Articular chondrocyte of knee joint (primary cell): Measurements from ENCODE around the gene PNLIPRP2. TPM values are rescaled to one million over a fixed set of nuclear protein-coding genes. Genes with fewer than 3 reads are reported as not detected.

Experiments
- total RNA-seq: library from RNA; depleted of rRNA; stranded (reverse); fragments of >200 nt; gene quantifications from 2 replicates; pipeline ENCODE4 v1.2.3, GENCODE V29; 2012

The PNLIPRP2 gene
- not detected in 2 replicates for total RNA-seq

DNA sequence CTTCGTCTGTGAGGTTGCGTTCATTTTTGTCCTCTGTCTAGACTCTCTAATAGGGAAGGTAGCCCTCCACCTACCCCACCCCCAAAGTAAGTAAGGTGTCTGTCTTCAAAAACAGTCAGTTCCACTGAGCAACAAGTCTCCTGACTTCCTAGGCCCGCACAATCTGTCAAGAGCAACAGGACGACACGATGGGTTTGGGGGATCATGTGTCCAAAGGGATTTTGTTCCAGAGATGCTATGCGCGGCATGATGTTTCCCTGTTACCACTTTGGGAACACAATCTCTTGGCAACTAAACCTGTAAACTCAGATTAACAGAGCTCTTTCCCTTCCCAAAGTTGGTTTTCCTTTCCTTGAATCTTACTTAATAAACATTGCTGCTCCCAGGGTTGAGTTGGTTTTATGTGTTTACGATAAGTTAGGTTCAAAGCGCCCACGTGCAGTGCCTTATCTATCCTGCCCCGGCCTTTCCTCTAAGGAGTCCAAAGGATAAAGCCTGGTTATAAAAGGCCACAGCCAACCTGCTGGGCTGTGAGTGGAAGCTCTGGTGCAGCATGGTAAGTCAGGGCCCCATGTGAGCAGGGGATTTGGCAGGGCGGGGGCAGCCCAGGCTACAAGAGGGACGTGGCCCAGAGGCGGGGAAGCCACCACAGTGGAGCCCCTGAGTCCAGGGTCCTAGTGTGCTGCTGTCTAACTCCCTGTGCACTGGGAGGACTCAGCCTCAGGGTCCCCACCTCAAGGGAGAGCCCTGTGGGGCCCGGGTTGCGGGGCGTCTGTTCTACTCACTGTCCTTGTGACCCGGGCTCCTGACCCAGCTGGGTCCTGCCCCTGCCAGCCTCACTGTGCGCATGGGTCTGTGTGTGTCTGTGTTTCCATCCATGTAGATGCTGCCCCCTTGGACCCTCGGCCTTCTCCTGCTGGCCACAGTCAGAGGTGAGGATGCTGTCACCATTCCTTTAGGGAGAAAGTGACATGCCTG, at the start of gene PNLIPRP2:
Gene PNLIPRP2, plus strand, starts transcription at position 531 of the 978 bp plus-strand sequence.

DNA sequence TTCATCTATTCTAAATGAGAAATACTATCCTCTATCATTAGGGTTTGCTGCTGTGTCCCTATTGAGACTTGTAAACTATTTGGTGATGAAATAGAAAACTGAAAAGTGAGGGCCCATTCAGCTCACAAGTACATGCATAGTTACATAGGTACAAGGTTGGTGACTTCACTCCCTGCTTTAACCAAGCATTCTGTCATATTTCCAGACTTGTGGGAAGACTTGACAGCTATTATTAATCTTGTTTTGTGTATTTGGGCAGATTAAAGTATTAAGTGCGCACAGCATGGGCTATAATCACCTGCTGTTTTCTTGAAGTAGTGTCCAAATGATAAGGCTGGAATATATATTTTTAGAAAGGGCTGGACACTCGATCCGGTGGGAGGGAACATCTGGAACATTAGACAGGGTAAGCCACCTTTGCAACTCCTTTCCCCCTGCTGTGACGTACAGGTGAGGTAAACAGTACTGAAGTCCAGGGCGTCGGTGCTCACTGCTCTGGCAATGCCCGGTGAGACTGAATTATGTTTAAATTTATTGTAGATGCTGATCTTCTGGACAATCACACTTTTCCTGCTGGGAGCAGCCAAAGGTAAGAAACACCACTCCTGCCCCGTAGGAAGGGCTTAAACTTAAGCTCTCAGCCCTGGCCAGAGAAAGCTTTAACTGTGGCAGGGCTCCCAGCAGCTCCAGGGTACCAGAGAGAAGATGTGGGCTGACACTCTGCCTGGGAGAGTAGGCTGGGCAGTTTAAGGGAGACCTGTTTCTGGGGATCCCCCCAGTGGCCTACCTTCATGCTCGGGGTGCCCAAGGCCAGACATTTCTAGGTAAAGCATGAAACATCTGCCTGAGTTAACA, 29.9 kb upstream of the PNLIPRP2 start, which contains the start of gene PNLIPRP1:
Gene PNLIPRP1, plus strand, starts transcription at position 370 of the 855 bp plus-strand sequence. Its CDS starts 171 bp downstream, at position 541.

Other genes with a start within 250 kb of the PNLIPRP2 start
- gene PNLIPRP3, start 193.1 kb upstream of the PNLIPRP2 start, total RNA-seq = not detected in 2 replicates
- gene PNLIP, start 75.0 kb upstream of the PNLIPRP2 start, total RNA-seq = not detected in 2 replicates
- gene PNLIPRP1, start 30.0 kb upstream of the PNLIPRP2 start, total RNA-seq = not detected in 2 replicates
- gene HSPA12A, start 121.6 kb downstream of the PNLIPRP2 start, total RNA-seq = 9.4 and 13.9 TPM in 2 replicates
- 1.1 and 1.2 TPM in 2 replicates for gene ENO4, start 228.5 kb downstream of the PNLIPRP2 start, total RNA-seq